HG02840 (cell line): ENCODE results near the gene MYOCD.

Experiments used
- ATAC-seq: cut with Tn5 transposase; IDR thresholded peaks from one replicate; pipeline ENCODE4 v1.9.1; 2021; ENCODE audit warnings: mild to moderate bottlenecking, moderate library complexity, moderate number of reproducible peaks; ENCODE audit not compliant: unreplicated experiment, low FRiP score

The MYOCD gene

DNA sequence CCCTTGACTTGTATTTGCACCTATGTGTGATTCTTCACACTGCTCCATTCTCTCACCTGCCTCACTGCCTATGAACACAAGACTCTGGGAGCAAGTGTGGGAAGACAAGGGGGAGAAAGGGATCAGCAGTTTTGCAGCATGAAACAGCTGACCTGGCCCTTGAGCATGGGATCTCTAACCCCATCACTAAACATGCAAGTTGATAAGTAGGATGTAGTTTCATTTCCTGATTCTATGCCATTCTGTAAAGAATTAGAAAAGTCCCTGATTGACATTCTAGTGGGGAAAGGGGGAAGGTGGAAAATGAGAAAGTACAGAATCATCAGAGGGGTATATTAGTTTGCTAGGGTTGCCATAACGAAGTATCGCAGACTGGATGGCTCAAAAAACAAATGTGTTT, 25.3 kb upstream of the MYOCD start:
- ATAC-seq = no peak

DNA sequence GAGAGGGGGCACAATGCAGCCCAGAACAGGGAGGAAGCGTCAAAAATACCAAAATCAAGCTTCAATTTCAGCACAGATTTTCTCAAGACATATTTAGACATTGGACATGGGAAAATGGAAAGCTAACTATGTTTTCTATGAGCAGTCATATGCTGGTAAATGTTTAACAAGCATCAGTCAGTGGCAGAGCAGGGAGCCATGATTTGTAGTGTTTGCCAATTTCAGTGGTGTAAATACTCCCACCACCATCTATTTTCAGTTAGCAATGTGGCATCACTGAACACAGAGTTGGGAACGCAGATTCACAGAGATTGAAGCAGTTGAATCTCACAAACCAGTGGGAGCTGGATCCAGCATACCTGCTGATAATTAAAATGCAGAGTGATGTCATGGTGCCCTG, 24.6 kb upstream of the MYOCD start:
- no peak for ATAC-seq

DNA sequence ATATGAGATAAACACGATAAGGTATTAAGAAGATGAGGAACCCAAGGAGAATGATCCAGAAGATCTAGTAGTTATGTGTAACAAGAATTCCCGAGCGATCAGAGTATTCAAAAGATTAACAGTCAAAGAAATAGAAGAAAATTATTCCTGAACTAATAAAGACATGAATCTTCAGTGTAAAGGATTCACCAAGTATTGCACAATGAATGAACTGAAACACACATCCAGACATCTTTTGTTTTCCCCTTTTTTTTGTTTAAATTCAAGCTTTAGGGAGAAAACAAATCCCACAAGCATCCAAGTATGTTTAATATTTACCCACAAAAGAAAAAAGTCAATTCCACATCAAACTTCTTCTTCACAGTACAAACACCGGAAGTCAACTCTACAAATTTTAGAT, 23.7 kb upstream of the MYOCD start:
- no peak for ATAC-seq

DNA sequence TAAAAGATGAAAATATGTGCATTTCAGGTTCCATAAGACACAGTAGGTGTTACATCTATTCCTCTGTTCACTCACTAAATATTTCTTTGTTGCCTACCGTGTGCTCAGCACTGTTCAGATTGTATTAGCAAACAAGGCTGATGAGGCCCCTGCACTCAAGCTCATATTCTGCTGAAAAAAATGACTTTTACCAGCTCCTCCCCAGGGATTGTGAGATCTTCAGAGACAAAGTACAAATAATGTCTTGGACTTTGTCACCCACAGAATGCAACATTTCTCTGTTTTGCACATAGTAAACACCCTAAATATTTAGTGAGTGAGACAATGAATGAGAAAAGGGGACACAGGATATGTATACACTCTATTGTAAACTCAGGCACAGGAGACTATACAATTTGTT, 21.9 kb upstream of the MYOCD start:
- no peak for ATAC-seq

DNA sequence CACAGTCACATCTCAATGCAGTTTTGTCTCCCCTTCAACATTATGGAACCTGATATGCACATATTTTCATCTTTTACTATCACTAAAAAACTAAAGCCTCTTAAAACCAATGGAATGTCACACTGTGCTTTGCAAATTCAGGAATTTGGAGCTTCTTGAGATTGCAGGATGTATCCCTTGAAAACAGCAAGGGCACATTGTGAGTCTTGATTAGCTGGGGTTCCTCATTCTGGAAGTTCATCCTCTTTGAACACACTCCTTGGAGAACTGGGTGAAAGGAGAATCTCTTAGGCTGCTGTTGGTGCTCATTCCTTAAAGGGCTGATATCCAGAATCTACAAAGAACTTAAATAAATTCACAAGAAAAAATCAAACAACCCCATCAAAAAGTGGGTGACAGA, 21.1 kb upstream of the MYOCD start:
- no peak for ATAC-seq

DNA sequence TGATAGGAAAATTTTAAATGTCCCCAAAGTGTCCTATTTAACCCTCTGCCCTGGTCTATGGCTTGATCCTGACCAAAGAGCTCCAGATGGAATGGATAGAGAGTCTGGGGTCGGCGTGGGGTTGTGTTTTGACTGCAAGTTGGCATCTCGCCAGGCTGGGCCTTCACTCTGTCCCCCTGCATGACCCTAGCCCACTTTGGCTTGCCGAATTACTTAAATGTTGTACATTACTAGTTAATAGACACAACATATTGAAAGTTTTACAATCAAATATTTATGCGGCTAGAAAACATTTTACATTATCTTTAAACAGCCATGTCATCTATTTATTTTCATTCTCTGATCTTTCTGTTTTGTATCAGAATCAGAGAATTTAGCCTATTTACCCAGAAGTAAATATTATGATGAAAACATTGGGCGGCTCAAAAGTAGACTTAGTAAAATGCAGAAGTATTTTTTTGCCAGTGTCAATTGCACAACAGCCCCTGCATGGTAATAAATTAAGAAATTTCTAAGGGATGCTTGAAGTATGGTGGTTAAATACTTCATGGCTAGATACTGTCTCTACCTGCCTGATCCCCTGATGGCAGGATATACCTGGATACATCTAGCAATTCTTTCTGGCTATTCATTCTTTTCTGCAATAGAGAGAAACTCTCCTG, 18.8 kb upstream of the MYOCD start:
- ATAC-seq = no peak

DNA sequence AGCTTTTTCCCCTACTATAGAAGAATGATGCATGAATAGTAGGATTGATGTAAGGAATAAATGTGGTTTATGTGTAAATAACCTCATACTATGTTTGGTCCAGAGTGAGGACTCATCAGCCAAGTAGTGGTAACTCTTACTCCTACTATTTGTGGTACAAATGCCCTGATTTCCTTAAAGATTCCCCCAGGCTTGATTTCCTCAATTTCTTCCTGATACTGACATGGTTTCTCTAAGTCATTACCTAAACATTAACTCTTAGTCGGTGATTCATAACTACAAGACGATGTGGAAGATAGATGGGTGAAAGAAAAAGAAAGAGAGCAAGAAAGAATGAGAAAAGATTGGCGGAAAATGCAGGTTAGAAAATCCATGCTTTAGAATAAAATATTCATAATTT, 17.2 kb upstream of the MYOCD start:
- ATAC-seq = no peak

DNA sequence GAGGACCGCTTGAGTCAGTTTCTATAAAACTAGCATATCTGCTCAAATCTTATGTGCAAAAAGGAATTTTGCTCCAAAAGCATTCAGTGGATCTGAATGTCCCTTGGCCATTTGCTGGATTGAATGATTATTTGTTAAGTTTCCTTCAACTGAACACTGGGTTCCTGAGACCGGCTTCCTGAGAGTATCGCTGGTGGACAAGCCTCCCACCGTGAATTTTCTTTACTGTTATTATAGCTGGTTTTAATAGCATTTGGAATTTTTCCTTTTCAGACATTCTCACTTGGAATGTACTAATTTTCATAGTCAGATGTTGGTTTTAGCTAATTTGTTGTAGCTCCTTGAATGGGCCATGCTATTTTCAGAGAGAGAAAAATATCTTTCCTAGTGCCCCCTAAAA, 9.8 kb upstream of the MYOCD start:
- ATAC-seq = no peak

DNA sequence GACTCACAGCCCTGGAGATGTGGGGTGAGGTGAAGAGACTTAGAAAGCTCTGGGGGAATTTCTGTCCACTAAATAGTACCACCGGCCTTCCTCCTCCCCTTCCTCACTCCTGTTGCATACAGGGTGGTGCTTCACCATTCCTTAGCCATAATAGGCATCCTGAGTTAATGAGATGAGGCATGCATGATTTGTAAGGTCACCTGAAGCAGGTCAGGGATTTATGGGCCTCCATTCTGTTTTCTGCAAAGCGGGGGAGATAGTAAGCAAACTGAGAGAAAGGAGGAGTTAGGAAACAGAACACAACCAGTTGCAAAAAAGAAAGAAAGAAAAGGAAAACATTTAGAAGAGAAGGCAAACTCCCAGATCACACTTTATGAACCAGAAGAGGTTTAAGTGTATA, 9.3 kb upstream of the MYOCD start:
- ATAC-seq = no peak

DNA sequence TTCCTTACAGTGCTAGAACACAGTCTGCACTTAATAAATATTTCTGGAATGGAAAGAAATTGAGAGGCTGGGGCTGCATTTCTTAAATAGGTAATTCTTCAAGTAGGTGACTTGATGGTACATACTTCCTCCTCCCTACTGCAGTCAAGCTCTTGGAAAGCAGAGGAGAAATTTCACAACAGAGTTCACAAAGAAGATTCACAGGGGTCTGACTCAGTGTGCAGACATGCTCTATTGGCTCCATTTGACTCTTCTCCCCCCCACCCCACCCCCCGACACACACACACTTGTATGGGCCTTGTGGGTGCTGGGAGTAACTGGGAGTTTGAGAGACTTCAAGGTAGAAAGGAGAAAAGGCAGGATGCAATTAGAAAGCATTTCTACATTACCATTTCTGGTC, 6.2 kb upstream of the MYOCD start:
- no peak for ATAC-seq

DNA sequence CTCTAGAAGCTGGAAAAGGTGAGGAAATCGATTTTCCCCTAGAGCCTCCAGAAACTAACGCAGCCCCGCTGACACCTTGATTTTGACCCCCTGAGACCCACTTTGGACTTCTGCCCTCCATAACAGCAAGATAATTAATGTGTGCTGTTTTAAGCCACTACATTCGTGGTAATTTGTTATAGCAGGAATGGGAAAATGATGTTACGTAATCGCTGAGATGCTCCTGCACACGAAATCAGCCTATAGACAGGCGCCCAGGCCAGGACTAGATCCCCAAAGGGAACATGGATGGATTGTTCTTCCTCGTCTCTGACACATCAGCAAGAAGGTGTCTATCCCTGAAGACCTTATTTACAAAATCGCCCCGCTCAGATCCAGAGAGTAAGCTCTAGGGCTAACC, 1.4 kb upstream of the MYOCD start:
- ATAC-seq = no peak

DNA sequence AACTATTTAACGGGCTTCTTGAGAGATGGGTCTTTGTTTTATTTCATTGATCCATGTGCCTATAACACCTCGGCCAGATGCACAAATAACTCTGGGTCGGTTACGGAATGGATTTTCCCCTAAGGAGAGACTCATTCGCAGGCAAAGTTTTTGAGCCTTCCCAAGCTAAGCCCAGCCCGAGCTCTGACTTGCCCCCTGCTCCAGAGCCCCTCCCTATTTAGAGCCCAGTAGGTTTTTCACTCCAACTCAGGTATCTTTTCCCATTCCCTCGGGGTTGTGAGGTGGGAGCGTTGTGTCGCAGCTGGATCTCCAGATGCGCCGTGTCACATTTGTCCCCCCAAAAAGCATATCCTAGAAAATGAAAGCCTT, 812 bp upstream of the MYOCD start:
- no peak for ATAC-seq

DNA sequence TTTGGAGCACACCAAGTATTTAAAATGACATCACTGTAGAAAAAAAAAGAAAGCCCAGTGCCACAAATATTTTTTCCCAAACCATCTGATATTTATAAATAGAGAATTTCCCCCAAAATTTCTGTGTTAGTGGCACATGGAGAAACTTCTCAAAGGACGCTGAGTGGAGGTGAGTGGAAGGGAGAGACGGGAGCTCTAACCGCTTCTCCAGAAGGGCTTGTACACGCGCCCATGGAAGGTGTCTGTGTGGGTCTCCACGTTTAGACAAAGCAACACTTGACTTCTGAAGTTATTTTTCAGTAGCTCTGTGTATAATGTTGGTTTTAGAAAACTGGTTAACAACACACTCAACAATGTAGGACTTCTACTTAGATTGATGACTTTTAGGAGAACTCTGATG, 1.0 kb downstream of the MYOCD start:
- ATAC-seq = no peak

DNA sequence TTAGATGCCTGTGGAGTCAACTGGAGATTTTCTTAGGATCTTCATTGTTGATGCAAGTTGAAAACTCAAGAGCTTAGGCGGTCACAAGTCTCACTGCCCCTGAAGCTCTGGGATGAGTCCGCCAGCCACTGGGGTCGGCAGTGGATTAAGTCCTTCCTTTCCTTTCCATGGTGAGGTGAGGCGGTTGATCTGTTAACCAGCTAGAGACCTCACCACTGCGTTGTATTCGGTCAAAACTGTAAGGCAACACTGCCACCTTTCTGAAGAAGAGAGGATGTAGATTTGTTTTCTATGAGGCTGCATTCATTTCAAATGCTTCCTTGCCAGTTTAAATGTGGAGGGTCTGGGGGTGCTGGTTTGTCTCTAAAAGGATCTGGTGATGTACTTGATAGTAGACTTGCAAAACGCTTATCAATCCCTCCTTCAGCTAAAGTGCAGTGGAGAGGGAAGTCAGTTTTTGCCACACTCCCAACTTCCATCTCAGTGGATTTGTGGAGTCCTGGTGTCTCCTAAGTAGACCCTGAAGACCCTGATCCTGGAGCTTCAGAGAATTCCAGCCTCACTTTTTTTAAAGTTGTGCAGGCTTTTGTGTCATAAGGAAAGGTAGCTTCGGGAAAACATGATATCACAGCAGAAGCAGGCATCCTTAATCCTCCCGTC, 1.7 kb downstream of the MYOCD start:
- no peak for ATAC-seq

DNA sequence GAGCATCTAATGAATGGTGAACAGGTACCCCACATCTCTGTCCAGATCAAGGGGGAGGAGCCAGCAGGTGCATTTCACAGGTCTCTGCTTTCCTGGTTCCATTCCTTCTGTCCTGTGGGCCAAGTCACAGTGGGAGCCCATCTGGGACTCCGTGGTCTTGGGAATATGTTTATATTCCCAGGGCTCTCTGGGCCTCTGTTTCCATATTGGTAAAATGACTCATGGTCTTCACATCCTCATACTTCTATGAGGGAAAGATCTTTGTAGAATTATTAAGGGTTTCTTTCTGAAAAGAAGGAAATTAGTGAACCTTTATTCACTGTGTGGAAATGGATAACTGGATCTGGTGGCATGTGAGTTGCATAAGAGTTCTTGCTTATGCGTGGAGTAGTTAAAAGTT, 6.2 kb downstream of the MYOCD start:
- ATAC-seq = no peak

DNA sequence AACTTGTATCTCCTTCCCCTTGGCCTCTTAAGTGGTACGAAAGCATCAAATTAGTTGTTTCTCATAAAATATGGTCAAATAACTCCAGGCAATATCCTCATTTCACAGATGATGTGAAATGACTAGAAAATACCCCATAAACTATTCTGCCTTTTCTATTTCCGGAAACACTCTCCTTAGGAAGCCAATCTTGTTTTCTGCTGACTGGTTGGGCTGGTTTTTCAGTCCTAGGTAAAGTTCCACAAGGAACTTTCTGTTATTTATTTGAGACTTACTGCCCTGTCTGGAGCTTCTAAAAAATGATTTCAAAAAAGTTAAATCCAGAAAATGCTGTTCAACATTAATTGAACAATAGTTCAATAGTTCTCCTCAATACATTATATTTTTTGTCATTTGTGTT, 7.3 kb downstream of the MYOCD start:
- no peak for ATAC-seq

DNA sequence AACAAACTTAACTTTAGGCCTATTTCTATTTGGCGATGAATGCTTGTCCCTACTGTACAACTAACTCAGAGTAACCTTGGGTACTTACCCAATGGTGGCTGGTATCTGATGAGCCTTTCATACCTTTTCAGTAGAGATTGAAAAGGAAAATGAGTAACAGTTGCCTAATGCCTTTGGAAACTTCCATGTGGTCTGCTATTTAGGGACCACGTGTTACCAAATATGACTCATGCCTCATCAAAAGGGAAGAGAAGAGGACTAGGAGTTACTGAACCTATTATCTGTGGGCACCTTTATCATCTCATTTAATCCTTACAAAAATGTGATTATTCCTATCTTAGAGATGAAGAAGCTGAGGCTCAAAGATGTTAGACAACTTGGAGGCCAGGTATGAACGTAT, 8.1 kb downstream of the MYOCD start:
- no peak for ATAC-seq

DNA sequence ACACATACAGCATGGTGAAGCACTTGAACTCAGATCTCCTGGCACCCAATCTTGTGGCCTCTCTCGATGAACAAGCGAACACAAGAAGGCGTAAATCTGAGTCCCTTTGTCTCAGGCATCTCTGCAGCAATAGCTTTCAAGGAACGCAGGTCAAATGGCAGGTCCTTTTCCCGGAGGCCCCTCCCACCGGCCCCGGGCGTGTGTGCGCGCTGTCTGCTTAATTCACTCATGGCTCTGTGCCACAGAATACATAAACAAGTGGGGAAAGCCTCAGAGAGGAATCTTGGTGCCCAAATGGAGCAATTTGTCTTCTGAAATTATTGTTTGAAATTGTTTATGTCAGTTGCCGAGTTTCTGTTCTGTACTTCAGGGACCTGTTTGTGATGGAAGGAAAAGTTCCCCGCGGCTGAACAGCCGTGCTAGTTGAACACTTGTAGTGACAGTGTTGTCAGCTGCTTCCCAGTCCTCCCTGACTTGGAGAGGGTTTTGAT, 14.8 kb downstream of the MYOCD start:
- no peak for ATAC-seq

DNA sequence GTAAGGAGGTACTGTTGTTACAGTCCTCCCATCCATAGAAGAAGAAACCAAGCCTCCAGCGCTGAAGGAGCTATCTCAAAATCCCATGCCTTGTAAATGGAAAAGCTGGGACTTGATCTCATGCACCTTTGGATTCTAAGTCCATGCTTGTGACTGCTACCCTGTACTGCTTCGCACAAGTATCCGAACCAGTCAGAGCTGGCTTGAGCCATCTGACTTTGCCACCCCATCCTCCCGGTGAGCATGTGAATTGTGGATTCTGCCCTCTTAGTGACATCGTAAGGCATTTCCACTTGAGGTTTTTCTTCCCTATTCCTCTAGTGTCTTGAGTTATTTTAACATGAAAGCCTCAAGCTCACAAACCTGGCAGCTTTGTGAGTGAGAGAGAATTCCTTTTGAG, 15.3 kb downstream of the MYOCD start:
- no peak for ATAC-seq

DNA sequence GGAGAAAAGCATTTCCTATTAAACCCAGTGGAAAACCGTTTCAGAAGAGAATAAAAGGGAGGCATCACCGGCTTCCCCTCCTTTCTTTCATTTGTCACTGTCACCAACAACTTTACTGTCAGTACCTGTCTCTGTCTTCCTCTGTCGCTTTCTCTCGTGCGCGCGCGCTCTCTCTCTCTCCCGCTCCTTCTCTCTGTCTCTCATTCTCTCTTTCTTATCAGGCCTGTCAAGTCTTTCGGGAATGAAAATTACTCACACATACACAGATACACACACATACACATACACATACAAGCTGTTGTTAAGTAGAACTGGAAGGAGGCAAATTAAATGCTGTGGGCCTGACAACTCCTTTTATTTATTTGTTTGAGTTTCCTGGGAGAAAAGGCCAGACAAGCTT, 17.6 kb downstream of the MYOCD start:
- ATAC-seq = no peak

DNA sequence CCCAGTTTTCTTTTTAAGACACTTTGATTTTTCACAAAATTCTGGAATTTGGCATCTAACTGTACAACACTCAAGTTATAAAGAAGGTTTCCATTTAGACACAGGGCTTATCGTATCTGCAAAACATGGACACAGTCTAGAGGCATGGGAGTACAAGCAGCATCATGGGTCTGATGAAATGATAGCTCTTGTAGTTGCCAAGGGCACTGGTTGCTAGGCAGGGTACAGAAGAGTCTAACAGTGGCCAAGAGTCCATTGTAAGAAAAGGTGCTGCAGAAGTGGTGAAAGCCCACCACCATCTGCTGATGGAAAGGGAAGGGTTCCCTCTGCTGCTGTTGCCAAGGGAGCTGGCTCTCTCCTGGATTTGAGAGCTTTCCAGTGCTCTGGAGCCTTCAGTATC, 20.8 kb downstream of the MYOCD start:
- ATAC-seq = no peak

DNA sequence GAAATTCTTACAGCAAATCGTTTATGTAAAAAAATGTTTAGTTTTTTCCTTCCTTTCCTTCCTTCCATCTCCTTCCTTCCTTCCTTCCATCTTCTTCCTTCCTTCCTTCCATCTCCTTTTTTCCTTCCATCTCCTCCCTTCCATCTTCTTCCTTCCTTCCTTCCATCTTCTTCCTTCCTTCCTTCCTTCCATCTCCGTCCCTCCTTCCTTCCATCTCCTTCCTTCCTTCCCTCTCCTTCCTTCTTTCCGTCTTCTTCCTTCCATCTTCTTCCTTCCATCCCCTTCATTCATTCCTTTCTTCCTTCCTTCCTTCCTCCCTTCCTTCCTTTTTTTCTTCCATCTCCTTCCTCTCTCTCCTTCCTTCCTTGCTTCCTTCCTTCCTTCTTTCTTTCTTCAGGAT, 22.7 kb downstream of the MYOCD start:
- no peak for ATAC-seq

DNA sequence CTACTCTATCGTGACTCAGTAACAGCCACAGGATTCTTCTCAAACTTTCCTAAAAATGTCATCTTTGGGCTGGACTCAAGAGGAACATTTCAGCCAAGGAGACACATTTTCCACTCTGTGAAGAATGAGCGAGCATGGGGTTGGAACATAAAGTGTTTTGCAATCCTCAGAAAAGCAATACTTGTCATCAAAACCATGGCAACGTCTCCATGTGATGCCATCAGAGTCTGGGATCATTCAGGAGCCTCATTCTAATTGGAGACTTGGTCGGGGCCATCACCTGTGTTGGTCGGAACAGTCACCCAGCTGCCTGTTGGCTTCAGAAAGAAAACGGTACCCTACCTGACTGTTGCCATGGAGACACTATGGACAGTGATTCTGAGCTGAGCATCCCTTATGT, 25.5 kb downstream of the MYOCD start:
- ATAC-seq = no peak
